SK-N-SH (cell line): ENCODE measurements around the gene CCDC148.

Experiments
- CTCF ChIP-seq: fragments of 200-600 bp; sonication (generic); IDR thresholded peaks from 2 replicates; pipeline ENCODE4 v1.6.1; 2017; ENCODE audit warnings: antibody characterized with exemption, mild to moderate bottlenecking, moderate library complexity
- FOXJ3 ChIP-seq: sonication (generic); formaldehyde crosslinking; IDR thresholded peaks from 2 replicates; pipeline ENCODE4 v1.5.1; 2020; ENCODE audit warnings: mild to moderate bottlenecking, missing genetic modification reagents
- JUND ChIP-seq: IDR thresholded peaks from 2 replicates; pipeline ENCODE4 v1.4.0; 2012
- MAX ChIP-seq: IDR thresholded peaks from 2 replicates; pipeline ENCODE4 v1.4.0; 2012; ENCODE audit warnings: low read depth

- TF ChIP-seq MAX (no peak), FOXJ3 (CRISPR knock-in tag) (no peak), CTCF (no peak), JUND (no peak)
Measured at GRCh38 chr2:158325782-158326340, 130.7 kb downstream of the CCDC148 start.
